ENCODE data around the gene FAM3C. TPM values are rescaled to one million over a fixed set of nuclear protein-coding genes. Genes with fewer than 3 reads are reported as not detected.

Gene FAM3C
- total and polyA plus RNA-seq, 2 of the 8 experiments (the other 6 are each of a cell fraction or from before 2014, with no cell fraction given) = 27.0 to 77.7 TPM

GRCh38 chr7:121343302-121343701 lies 52.8 kb downstream of the FAM3C start (continued):
- TF ChIP-seq CHD7 (IDR thresholded peaks at IDR 0.05; ENCODE audit: insufficient replicate concordance, low read length) (no peak), SRF (IDR thresholded peaks at IDR 0.05; ENCODE audit: low read depth, low read length) (no peak), TBP (IDR thresholded peaks at IDR 0.05; ENCODE audit: low read depth, low read length) (no peak), TEAD4 (IDR thresholded peaks at IDR 0.05; ENCODE audit: low read depth, low read length) (no peak), CBX5 (IDR thresholded peaks at IDR 0.05; ENCODE audit: low read depth, low read length) (no peak)
